SK-N-MC (cell line): ENCODE results near the gene XXYLT1.

Source experiments
- DNase-seq: peaks from one replicate; pipeline ENCODE4 v3.0.0-alpha.2; 2011; ENCODE audit warnings: low read depth, low spot score
- H3K27ac ChIP-seq: fragments of 200-600 bp; sonication (generic); 2 replicates; pipeline ENCODE4 v1.5.1; 2016; ENCODE audit warnings: mixed run types
- H3K36me3 ChIP-seq: fragments of 200-600 bp; sonication (generic); 2 replicates; pipeline ENCODE4 v1.6.1; 2017; ENCODE audit warnings: antibody characterized with exemption, low read length, mixed read lengths; ENCODE audit not compliant: insufficient read depth
- H3K4me3 ChIP-seq: fragments of 200-600 bp; sonication (generic); 2 replicates; pipeline ENCODE4 v1.5.1; 2016
- H3K9ac ChIP-seq: fragments of 200-600 bp; sonication (generic); 2 replicates; pipeline ENCODE4 v1.8.0; 2017; ENCODE audit warnings: mixed run types, mixed read lengths; ENCODE audit not compliant: insufficient read length
- H3K9me3 ChIP-seq: fragments of 200-600 bp; sonication (generic); 2 replicates; pipeline ENCODE4 v1.6.1; 2017; ENCODE audit warnings: low read depth, mild to moderate bottlenecking, antibody characterized with exemption, low read length, moderate library complexity, mixed read lengths
- EZH2 ChIP-seq: fragments of 200-600 bp; sonication (generic); IDR thresholded peaks from one replicate; pipeline ENCODE4 v1.6.1; 2017; ENCODE audit warnings: antibody characterized with exemption
- FOXP2 ChIP-seq: optimal IDR thresholded peaks from 2 replicates; pipeline ENCODE3; 2011; ENCODE audit warnings: mild to moderate bottlenecking, moderate library complexity; ENCODE audit not compliant: insufficient read depth; ENCODE audit errors: extremely low read length, control extremely low read depth
- POLR2AphosphoS5 ChIP-seq: IDR thresholded peaks from 2 replicates; pipeline ENCODE4 v1.6.1; 2012; ENCODE audit warnings: mild to moderate bottlenecking, low read depth, low read length, borderline replicate concordance

The XXYLT1 gene

DNA sequence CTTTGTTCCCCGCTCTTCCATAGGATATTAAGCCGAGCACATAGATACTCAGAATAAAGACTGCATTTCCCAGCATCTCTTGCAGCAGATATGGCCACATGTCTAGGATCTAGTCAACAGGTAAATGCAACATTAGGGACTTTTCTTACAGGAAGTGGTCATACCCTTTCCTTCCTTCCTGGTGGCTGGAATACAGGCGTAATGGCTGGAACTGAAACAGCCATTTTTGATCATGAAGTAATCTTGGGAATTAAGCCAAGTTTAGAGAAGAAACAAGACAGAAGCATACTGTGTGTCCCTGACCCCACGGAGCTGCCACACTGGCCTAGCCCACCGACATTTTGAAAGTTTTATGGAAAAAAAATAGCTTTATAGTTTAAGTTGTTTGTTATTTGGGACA, 234.0 kb downstream of the XXYLT1 start:
- TF ChIP-seq EZH2, result no peak
- no peak for TF ChIP-seq FOXP2
- TF ChIP-seq POLR2AphosphoS5, result no peak
- Histone ChIP-seq H3K4me3 (no peak overlapping the region), H3K9ac (no peak overlapping the region), H3K9me3 (no peaks in the 10 kb centered on the region), H3K27ac (no peak overlapping the region), H3K36me3 (no peaks in the 10 kb centered on the region)
- no peak for DNase-seq

DNA sequence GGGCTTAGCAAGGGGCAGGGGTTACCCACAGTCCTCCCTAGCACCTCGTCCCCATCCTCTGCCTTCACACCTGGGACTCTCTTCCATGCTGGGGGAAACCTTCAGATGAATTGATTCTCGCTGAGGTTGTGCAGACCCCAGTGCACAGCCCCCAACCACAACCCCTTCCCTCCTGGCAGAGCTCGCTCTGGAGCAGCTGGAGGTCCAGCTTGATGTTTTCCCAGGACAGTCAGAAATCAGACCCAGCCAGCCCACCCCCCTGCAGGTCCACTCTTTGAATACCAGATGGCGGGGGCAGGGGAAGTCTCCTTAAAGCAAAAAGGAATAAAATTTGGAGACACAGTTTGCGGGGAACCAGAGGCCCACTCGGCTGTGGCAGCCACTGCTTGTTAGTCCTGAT, 234.4 kb downstream of the XXYLT1 start:
- Histone ChIP-seq H3K36me3 (no peaks in the 10 kb centered on the region), H3K4me3 (no peak overlapping the region), H3K9me3 (no peaks in the 10 kb centered on the region), H3K27ac (no peak overlapping the region), H3K9ac (no peak overlapping the region)
- TF ChIP-seq FOXP2, result no peak
- TF ChIP-seq POLR2AphosphoS5, result no peak
- TF ChIP-seq EZH2, result no peak
- no peak for DNase-seq

DNA sequence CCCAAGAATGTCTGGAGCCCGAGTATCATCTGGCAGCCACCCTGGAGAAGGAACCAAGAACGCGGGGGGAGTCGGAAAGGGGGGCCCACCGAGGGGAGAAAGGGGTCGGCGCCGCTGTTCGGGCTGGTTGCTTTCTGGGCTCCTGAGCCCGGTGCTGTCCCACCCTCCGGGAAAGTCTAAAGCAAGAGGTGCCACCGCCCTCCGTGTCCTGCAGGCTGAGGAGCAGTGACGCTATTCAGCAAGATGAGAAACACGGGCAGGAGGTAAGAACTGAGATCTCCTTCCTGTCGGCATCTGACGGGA, 234.8 kb downstream of the XXYLT1 start:
- Histone ChIP-seq H3K27ac (no peak overlapping the region), H3K9ac (no peak overlapping the region), H3K9me3 (no peaks in the 10 kb centered on the region), H3K36me3 (no peaks in the 10 kb centered on the region), H3K4me3 (no peak overlapping the region)
- DNase-seq, result no peak
- TF ChIP-seq EZH2 (no peak), POLR2AphosphoS5 (no peak), FOXP2 (no peak)

DNA sequence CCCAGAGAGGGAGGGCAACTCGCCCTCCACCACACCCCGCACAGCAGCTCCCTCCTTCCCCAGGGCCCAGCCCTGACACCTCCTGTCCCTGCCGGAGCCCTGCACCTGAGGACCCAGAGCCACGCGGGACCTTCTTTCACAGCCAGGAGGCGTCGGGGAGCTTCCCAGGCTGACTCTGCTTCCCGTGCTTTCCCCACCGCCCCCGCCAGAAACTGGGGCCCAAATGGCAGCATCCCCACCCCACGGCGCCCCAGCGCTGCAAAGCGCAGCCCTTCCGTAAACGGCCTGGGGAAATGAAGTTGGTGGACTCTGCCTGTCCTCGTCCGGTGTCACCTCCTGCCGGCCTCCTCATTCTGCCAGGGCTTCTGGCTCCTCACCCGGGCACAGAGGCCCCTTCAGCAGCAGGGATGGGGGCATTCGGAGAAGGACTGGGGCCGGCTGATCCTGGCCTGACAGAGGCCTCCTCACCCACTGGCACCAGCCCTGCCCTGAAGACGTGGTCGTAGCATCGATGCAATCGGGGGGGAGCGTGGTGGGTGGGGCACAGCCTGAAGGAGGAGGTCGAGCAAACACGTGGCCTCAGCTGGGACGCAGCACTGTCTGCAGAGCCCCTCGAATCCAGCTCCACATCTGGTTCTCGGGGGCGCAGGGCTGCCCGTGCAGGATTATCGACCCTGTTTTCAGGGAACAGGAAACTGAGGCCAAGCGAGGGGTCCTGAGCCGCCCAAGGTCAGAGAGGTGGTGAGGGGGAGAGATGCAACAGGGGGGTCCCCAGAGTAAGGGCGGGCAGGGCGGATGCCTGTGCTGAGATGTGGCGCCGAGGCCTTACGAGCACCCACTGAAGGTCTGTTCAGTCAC, 235.4 kb downstream of the XXYLT1 start:
- TF ChIP-seq FOXP2, result no peak
- no peak for TF ChIP-seq EZH2
- no peak for TF ChIP-seq POLR2AphosphoS5
- no peak overlapping the region for H3K27ac ChIP-seq
- no peak overlapping the region for H3K4me3 ChIP-seq
- H3K9me3 ChIP-seq, result no peaks in the 10 kb centered on the region
- DNase-seq, result no peak
- H3K9ac ChIP-seq, result no peak overlapping the region
- H3K36me3 ChIP-seq, result no peaks in the 10 kb centered on the region

DNA sequence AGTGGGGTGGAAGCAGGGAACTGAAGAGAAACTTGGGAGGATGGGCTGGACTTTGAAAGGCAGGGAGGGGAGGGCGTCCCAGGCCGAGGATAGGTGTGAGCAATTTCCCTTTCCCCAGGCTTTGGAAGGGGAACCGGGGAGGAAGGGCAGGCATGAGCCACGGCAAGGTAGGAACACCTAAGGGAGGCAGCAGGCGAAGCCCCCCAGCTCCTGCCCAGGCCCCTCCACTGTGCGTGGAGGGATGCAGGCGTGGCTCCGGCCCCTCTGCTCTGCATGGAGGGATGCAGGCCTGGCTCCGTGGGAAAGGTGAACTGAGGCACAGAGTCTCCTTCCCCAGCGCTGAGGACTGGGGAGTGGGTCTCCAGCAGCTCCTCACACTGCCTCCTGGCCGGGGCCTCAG, 236.4 kb downstream of the XXYLT1 start:
- DNase-seq, result no peak
- H3K36me3 ChIP-seq, result no peaks in the 10 kb centered on the region

DNA sequence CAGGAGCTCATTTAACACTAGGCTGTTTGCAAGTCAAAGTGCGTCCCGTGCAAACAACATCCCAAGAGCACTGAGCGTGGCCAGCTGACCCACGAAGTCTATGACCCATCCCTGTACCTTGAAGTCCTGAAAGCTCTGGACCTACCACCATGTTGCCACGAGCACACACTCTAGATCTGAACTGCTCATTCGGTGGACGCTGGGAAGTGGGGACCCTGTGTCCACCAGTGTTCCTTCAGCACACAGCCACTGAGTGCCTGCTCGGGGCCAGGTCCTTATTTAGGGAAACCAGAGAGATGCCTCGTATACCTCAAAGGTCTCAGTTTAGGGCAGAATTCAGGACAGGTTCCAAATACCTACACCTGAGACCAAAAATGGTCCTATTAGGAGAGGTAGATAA, 236.9 kb downstream of the XXYLT1 start:
- DNase-seq, result no peak
- TF ChIP-seq EZH2 (no peak), FOXP2 (no peak), POLR2AphosphoS5 (no peak)
- no peak overlapping the region for H3K9ac ChIP-seq
- no peak overlapping the region for H3K27ac ChIP-seq
- H3K9me3 ChIP-seq, result no peaks in the 10 kb centered on the region
- no peak overlapping the region for H3K4me3 ChIP-seq
- H3K36me3 ChIP-seq, result no peaks in the 10 kb centered on the region

More for the DNA sequence above, 236.4 kb downstream of the XXYLT1 start:
- H3K4me3 ChIP-seq, result no peak overlapping the region
- TF ChIP-seq EZH2 (no peak), POLR2AphosphoS5 (no peak), FOXP2 (no peak)
- no peak overlapping the region for H3K27ac ChIP-seq
- H3K9me3 ChIP-seq, result no peaks in the 10 kb centered on the region
- no peak overlapping the region for H3K9ac ChIP-seq

DNA sequence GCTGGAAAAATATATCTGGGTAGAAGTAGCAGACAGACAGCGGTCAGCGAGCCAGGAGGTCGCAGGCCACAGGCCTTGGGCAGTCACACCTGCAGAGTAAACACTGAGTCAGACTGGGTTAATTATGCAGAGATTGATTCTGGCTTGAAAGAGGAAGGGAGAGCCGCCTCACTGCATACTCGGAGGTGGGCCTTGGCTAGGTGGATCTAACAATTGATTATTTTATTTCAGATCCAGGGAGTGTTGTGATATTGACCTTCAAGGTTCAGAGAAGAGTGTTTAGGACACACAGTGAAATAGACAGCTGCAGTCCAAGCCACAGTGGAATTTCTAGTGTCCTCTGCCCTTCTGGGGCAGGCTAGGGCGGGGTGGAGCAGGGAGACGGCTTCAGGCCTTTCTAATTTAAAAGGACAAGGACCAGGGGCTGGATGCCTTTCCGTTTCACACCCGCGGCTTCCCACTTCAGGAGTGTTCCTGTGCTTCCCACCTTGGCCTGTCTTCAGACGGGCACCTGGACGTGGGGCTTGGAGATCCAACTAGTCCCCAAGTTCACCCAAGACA, 237.3 kb downstream of the XXYLT1 start:
- no peak overlapping the region for H3K4me3 ChIP-seq
- H3K36me3 ChIP-seq, result no peaks in the 10 kb centered on the region
- TF ChIP-seq FOXP2 (no peak), EZH2 (no peak), POLR2AphosphoS5 (no peak)
- H3K27ac ChIP-seq, result no peak overlapping the region
- no peaks in the 10 kb centered on the region for H3K9me3 ChIP-seq
- H3K9ac ChIP-seq, result no peak overlapping the region
- no peak for DNase-seq

DNA sequence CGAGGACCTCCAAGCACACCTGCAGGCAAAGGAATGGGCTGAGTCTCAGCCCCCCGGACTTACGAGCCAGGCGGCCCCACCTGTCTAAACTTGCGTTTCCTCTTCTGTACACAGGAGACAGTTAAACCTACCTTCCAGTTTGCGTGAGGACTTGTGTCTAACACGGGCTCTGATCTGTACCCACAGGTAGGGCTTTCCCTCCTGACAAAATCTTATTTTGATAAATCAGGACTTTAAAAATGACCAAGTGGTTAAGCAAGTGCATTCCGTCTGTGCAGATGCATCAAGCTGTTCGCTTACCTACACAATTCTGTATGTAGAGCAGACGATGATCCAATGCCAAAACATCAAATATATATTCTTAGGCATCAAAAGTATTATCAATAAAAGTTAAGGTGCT, 238.0 kb downstream of the XXYLT1 start:
- H3K4me3 ChIP-seq, result no peak overlapping the region

More for the DNA sequence above, 238.0 kb downstream of the XXYLT1 start:
- no peak for DNase-seq
- Histone ChIP-seq H3K27ac (no peak overlapping the region), H3K9me3 (no peaks in the 10 kb centered on the region), H3K36me3 (no peaks in the 10 kb centered on the region), H3K9ac (no peak overlapping the region)
- TF ChIP-seq EZH2 (no peak), FOXP2 (no peak), POLR2AphosphoS5 (no peak)
